Sigmoid colon (tissue), 4 donors: Measurements from ENCODE around the gene CAMK2N2.

Source experiments
- CTCF ChIP-seq, 4 experiments: fragments of 450-650 bp in 3 of 4; fragments of 200-600 bp in 1 of 4; IDR thresholded peaks; one replicate each; pipeline ENCODE4 v1.5.1; 2016 to 2019; ENCODE audit warnings: antibody characterized with exemption in 4 of 4, mild to moderate bottlenecking in 3 of 4, moderate library complexity in 2 of 4
- EP300 ChIP-seq, 4 donors: sonication (generic); formaldehyde crosslinking; IDR thresholded peaks; one replicate each; pipeline ENCODE4 v1.6.1; 2017; ENCODE audit warnings: antibody characterized with exemption in 4 of 4
- POLR2A ChIP-seq, 2 donors: fragments of 450-650 bp; IDR thresholded peaks; one replicate each; pipeline ENCODE4 v1.6.1; 2016; ENCODE audit warnings: antibody characterized with exemption in 2 of 2, mild to moderate bottlenecking in 2 of 2, moderate library complexity in 2 of 2
- POLR2AphosphoS5 ChIP-seq, 4 donors: sonication (generic); formaldehyde crosslinking; IDR thresholded peaks; one replicate each; pipeline ENCODE4 v1.6.1; 2017; ENCODE audit warnings: antibody characterized with exemption in 4 of 4

DNA sequence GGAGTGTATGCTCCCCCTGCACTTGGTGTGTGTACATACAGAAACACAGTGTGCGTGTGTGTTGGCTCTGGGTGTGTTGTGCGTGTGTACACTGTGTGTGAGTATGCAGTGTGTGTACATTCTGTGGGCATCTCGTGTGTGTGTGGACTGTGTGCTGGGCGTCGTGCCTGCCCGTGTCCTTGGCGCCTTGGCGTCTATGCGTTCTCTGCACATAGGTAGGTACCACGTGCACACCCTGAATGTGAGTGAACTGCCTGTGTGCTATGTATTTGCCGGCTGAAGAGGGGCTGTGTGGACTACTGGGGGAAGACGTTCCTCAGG is 14.0 kb upstream of the CAMK2N2 start:
- no peak for TF ChIP-seq CTCF (IDR thresholded peaks at IDR 0.05)
- no peak for TF ChIP-seq POLR2A (IDR thresholded peaks at IDR 0.05)
- no peak for TF ChIP-seq EP300 (IDR thresholded peaks at IDR 0.05)
- TF ChIP-seq POLR2AphosphoS5 (IDR thresholded peaks at IDR 0.05), result no peak
